ENCODE data around the gene TMSB10.
"Not testable (repeated sequence)": the region's sequence is repeated elsewhere in the genome, so short reads cannot be mapped to it uniquely, and the experiment has no call there.

TMSB10 gene

DNA sequence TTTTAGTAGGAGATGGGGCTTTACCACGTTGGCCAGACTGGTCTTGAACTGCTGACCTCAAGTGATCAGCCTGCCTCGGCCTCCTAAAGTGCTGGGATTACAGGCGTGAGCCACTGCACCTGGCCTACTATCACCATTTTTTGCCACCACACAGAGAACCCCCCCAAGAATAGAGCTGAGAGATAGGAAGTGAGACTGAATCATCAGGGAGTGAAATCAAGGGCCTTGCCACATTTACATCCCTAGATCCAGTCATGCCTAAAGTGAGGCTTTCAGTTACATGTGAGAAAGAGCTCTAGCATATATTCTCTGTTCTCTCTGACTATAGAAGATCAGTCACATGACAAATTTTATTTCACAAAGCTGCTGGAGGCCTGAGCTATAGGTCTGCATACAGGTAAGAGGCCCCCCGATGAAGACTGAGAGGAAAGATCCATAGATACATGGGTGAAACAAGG is 37.5 kb downstream of the TMSB10 start:
- Histone ChIP-seq H3K27me3 (replicated peaks; ENCODE audit: control insufficient read depth, insufficient read depth, low read length) (no peaks in the 10 kb centered on the region), H3K36me3 (ENCODE audit: control insufficient read depth, insufficient read depth, low read length) (no peaks in the 10 kb centered on the region; the same call in 1 of the 2 replicates), H3K4me3 (replicated peaks; ENCODE audit: low read depth, low read length) (peak overlapping the region; percentile 65)
- DNase-seq (ENCODE audit: extremely low read depth, insufficient read length), result peak; percentile 79
- TF ChIP-seq, protein P1, sequence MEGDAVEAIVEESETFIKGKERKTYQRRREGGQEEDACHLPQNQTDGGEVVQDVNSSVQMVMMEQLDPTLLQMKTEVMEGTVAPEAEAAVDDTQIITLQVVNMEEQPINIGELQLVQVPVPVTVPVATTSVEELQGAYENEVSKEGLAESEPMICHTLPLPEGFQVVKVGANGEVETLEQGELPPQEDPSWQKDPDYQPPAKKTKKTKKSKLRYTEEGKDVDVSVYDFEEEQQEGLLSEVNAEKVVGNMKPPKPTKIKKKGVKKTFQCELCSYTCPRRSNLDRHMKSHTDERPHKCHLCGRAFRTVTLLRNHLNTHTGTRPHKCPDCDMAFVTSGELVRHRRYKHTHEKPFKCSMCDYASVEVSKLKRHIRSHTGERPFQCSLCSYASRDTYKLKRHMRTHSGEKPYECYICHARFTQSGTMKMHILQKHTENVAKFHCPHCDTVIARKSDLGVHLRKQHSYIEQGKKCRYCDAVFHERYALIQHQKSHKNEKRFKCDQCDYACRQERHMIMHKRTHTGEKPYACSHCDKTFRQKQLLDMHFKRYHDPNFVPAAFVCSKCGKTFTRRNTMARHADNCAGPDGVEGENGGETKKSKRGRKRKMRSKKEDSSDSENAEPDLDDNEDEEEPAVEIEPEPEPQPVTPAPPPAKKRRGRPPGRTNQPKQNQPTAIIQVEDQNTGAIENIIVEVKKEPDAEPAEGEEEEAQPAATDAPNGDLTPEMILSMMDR (IDR thresholded peaks at IDR 0.05; ENCODE audit: insufficient read depth, low read length, poor library complexity, severe bottlenecking), result no peak

DNA sequence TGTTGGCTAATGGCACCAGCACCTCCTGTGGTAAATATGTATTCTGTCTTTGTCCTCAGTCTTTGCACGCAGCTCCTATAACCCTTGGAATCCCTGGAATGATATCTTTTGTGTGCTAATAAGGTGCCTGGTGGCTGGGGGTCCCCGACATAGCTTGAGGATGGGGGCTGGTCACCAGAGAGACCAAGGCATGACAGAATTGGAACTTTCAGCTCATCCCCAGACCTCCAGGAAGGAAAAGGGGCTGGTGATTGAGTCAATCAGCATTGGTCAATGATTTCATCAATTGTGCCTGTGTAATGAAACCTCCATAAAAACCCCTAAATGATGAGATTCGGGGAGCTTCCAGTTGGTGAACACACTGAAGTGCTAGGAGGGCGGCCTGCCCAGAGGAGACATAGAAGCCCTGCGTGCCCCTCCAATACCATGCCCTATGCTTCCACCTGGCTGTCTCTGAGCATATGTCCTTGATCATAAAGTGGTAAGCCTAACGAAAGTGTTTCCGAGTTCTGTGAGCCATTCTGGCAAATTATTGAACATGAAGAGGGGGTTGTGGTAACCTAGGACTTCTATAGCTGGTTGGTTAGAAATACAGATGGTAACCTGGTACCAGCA is 38.9 kb downstream of the TMSB10 start:
- TF ChIP-seq, protein P1 (IDR thresholded peaks at IDR 0.05; ENCODE audit: insufficient read depth, low read length, poor library complexity, severe bottlenecking), result no peak
- Histone ChIP-seq H3K36me3 (ENCODE audit: control insufficient read depth, insufficient read depth, low read length) (no peaks in the 10 kb centered on the region; the same call in 1 of the 2 replicates), H3K4me3 (replicated peaks; ENCODE audit: low read depth, low read length) (peak overlapping the region; percentile 65), H3K27me3 (replicated peaks; ENCODE audit: control insufficient read depth, insufficient read depth, low read length) (no peaks in the 10 kb centered on the region)
- DNase-seq (ENCODE audit: extremely low read depth, insufficient read length), result no peak

DNA sequence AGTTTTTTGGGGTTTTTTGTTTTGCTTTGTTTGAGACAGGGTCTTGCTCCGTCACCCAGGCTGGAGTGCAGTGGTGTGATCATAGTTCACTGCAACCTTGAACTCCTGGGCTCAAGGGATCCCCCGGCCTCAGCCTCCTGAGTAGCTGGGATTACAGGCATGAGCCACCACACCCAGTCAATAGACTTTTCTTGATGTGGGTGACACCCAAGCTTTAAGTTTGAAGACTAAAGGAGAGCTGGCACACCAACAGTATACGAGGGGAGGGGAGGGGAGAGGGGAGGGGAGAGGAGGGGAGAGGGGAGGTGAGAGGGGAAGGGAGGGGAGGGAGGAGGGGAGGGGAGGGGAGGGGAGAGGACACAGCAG is 40.4 kb downstream of the TMSB10 start:
- H3K4me3 ChIP-seq (replicated peaks; ENCODE audit: low read depth, low read length), result peak overlapping the region; percentile 65
- not testable (repeated sequence) for H3K36me3 ChIP-seq (ENCODE audit: control insufficient read depth, insufficient read depth, low read length); H3K27me3 ChIP-seq (replicated peaks; ENCODE audit: control insufficient read depth, insufficient read depth, low read length); DNase-seq (ENCODE audit: extremely low read depth, insufficient read length)

DNA sequence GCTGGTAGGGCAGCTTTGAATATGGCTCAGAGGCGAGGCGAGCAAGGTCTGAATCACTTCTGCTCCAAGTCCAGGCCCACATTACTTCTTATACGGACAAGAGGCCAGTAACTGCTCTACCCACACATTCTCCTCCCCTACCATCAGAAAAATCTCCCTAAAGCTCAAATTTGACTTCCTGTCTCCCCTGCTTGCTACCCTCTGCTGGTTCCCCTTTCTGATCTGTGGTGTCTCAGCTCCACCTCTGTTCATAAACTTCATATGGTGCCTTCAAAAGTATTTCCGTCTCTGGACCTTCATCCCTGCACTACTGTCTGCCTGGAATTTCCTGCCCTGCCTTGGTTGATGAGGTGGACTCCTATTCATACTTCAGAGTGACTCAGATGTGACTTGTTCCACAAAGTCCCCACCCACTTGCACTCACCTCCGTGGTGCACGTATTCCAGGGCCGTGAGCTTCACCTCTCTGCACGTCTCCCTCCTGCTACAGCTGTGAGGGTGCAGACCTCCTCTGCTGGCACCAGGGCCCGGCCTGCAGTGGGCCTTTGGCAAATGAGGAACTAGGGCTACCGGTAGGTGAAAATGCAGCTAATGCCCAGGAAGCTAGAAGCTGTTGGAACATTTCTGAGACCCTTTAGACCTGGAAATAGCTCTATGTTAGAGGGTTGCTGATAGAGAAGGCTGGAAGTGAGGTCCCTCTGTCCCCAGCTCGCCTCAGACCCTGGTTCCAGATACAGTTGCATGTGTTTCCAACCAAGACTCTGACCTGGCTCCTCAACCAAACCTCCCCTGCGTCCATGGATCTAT is 41.0 kb downstream of the TMSB10 start:
- H3K36me3 ChIP-seq (ENCODE audit: control insufficient read depth, insufficient read depth, low read length), result no peaks in the 10 kb centered on the region; the same call in 1 of the 2 replicates
- TF ChIP-seq, protein P1 (IDR thresholded peaks at IDR 0.05; ENCODE audit: insufficient read depth, low read length, poor library complexity, severe bottlenecking), result peak; percentile 40
- no peaks in the 10 kb centered on the region for H3K27me3 ChIP-seq (replicated peaks; ENCODE audit: control insufficient read depth, insufficient read depth, low read length)
- peak; percentile 73 for DNase-seq (ENCODE audit: extremely low read depth, insufficient read length)
- peak overlapping the region; percentile 43 for H3K4me3 ChIP-seq (replicated peaks; ENCODE audit: low read depth, low read length)

DNA sequence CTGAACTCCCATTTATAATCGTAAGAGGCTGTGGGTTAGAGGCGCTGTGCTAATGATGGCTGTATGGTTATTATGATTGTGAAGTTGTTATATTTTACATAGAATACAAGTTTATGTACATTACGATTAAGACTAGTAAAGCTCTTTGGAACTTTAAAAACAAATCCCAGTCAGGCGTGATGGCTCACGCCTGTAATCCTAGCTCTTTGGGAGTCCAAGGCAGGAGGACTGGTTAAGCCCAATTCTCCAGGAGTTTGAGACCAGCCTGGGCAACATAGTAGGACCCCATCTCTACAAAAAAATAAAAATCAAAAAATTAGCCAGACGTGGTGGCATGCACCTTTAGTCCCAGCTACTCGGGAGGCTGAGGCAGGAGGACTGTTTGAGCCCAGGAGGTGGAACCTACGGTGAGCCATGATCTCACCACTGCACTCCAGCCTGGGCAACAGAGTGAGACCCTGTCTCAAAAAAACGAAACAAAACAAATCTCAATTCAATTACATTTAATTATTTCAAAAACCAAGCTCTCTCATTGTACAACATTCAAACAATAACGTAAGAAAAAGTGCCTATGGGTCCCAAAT is 41.6 kb downstream of the TMSB10 start:
- TF ChIP-seq, protein P1 (IDR thresholded peaks at IDR 0.05; ENCODE audit: insufficient read depth, low read length, poor library complexity, severe bottlenecking), result no peak
- Histone ChIP-seq H3K27me3 (replicated peaks; ENCODE audit: control insufficient read depth, insufficient read depth, low read length) (no peaks in the 10 kb centered on the region), H3K36me3 (ENCODE audit: control insufficient read depth, insufficient read depth, low read length) (no peaks in the 10 kb centered on the region; the same call in 1 of the 2 replicates), H3K4me3 (replicated peaks; ENCODE audit: low read depth, low read length) (peak overlapping the region; percentile 43)
- no peak for DNase-seq (ENCODE audit: extremely low read depth, insufficient read length)

DNA sequence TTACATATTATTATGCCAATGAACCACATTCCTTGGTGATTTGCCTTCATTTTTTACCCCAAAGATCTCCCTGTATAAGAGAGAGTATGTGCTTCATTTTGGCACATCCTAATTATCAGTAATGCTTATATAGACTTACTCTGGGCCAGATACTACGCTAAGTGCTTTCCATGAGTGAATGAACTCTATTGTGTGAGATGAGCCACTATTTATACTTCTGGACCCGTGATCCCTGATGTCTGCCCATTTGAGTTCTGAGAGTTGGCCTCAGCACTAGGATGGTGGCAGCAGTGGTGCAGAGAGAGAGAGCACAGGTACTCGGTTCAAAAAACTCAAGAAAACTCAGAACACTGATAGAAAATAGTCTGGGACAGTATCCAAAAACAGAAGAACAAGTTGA is 48.1 kb downstream of the TMSB10 start:
- H3K36me3 ChIP-seq (ENCODE audit: control insufficient read depth, insufficient read depth, low read length), result peaks cover 2% of the 10 kb centered on the region
- no peak for DNase-seq (ENCODE audit: extremely low read depth, insufficient read length)
- H3K27me3 ChIP-seq (replicated peaks; ENCODE audit: control insufficient read depth, insufficient read depth, low read length), result no peaks in the 10 kb centered on the region
- TF ChIP-seq, protein P1 (IDR thresholded peaks at IDR 0.05; ENCODE audit: insufficient read depth, low read length, poor library complexity, severe bottlenecking), result no peak
- no peak overlapping the region for H3K4me3 ChIP-seq (replicated peaks; ENCODE audit: low read depth, low read length)

All from GM06990 (cell line).